ENCODE results near the gene TSPAN14.
A peak's percentile ranks its signal among the peaks of the same experiment; 100 is the strongest.
"Not testable (repeated sequence)": the region's sequence is repeated elsewhere in the genome, so short reads cannot be mapped to it uniquely, and the experiment has no call there.

The TSPAN14 gene

GRCh38 chr10:80453842-80454512 lies at the start of gene TSPAN14:
TSS of gene TSPAN14 (plus strand) at chr10:80454310. CDS start at chr10:80489234, 34,924 bp downstream.
- DNase-seq = peak; percentile 62

- no peak for DNase-seq
These were observed 49.1 kb upstream of the TSPAN14 start for GRCh38 chr10:80405035-80405434.

GRCh38 chr10:80405626-80406025 lies 48.5 kb upstream of the TSPAN14 start:
- no peak for DNase-seq

- no peak for DNase-seq
These were observed 47.9 kb upstream of the TSPAN14 start for GRCh38 chr10:80406204-80406603.

- peak; percentile 20 for DNase-seq
These were observed 46.3 kb upstream of the TSPAN14 start for GRCh38 chr10:80407812-80408241.

GRCh38 chr10:80408242-80409101 lies 45.6 kb upstream of the TSPAN14 start, which contains the start of gene PRXL2A:
TSS of gene PRXL2A (plus strand) at chr10:80408551. CDS start at chr10:80420468, 11,917 bp downstream.
- DNase-seq = peak; percentile 64

GRCh38 chr10:80409121-80409520 lies 45.0 kb upstream of the TSPAN14 start:
- no peak for DNase-seq

- no peak for DNase-seq
These were observed 44.0 kb upstream of the TSPAN14 start for GRCh38 chr10:80410122-80410521.

- DNase-seq = no peak
These were observed 43.4 kb upstream of the TSPAN14 start for GRCh38 chr10:80410578-80411145.

- DNase-seq = no peak
These were observed 42.8 kb upstream of the TSPAN14 start for GRCh38 chr10:80411267-80411668.

GRCh38 chr10:80411681-80412220 lies 42.4 kb upstream of the TSPAN14 start:
- DNase-seq = no peak

GRCh38 chr10:80412486-80412885 lies 41.6 kb upstream of the TSPAN14 start:
- DNase-seq = no peak

GRCh38 chr10:80413271-80413996 lies 40.7 kb upstream of the TSPAN14 start:
- no peak for DNase-seq

- DNase-seq = no peak
These were observed 39.8 kb upstream of the TSPAN14 start for GRCh38 chr10:80414142-80414895.

- no peak for DNase-seq
These were observed 38.2 kb upstream of the TSPAN14 start for GRCh38 chr10:80415734-80416478.

GRCh38 chr10:80416479-80417098 lies 37.5 kb upstream of the TSPAN14 start:
- DNase-seq = no peak

GRCh38 chr10:80417256-80417655 lies 36.9 kb upstream of the TSPAN14 start:
- not testable (repeated sequence) for DNase-seq

GRCh38 chr10:80421050-80421706 lies 32.9 kb upstream of the TSPAN14 start:
- DNase-seq = no peak

GRCh38 chr10:80421707-80422536 lies 32.2 kb upstream of the TSPAN14 start:
- no peak for DNase-seq
